Measurements from ENCODE around the gene NCOA6. TPM values are rescaled to one million over a fixed set of nuclear protein-coding genes. Genes with fewer than 3 reads are reported as not detected.

The NCOA6 gene
- total and polyA plus RNA-seq, 2 donors from 2014 or later, result 28.1 to 30.8 TPM

DNA sequence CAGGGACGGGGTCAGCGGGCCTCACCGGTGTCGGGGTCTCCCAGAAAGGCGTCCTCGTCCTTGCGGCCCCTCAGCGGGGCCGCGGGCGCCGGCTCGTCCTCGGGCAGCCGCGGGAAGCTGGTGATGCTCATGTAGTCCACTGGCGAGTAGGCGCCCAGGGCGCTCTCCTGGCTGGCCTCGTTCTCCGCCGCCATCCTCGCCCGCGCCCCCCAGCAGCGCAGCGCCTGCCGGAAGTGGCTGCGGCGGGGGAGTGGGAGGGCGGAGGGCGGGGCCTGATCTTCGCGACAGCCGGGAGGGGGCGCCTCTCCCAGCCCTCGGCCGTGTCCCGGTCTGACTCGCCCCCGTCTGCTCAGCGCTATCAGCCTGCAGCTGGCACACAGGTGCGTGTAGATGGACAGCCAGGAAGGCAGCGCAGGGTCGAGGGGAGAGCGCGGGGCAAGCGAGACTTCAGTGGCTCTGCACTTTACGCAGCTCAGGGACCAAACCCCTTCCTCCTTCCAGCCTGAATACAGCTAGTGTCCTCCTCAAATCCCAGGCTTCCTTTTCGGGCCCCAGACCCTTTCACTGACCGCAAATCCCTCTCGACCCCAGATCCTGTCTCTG, 47.3 kb upstream of the NCOA6 start, which contains the start of gene GGT7:
Gene GGT7 (minus strand): TSS at position 235 of the 603 bp plus-strand sequence. CDS start 41 bp downstream, at position 194.
- DNase-seq, result peak; percentile 84 to 94 (median 89)
- Histone ChIP-seq H3K27me3 (ENCODE audit: control insufficient read depth, insufficient read depth, low read length) (no peaks in the 10 kb centered on the region), H3K36me3 (ENCODE audit: control insufficient read depth in 2 of 3, insufficient read depth in 3 of 3, low read length in 3 of 3) (no peaks in the 10 kb centered on the region), H3K27ac (ENCODE audit: low read depth in 2 of 2, low read length in 2 of 2) (peak within 1 kb of the TSS; percentile 5 to 49), H3K9me3 (ENCODE audit: control insufficient read depth in 2 of 3, insufficient read depth in 1 of 3, low read length in 3 of 3) (no peaks in the 10 kb centered on the region), H3K4me1 (ENCODE audit: control insufficient read depth in 2 of 3, insufficient read depth in 2 of 3, low read depth in 1 of 3, low read length in 3 of 3) (peaks cover 0 to 27% (median 13%) of the 10 kb centered on the region in 3 donors), H3K4me3 (ENCODE audit: low read length in 3 of 3) (peak within 1 kb of the TSS; percentile 74 to 78 (median 77)), H3K9ac (ENCODE audit: low read length in 3 of 3) (peak within 1 kb of the TSS; percentile 54 to 88 (median 76))
- TF ChIP-seq CTCF (IDR thresholded peaks at IDR 0.05; ENCODE audit: borderline replicate concordance, extremely low read depth, insufficient read depth), result peak; percentile 51
- intact Hi-C loops (cut with DNase I), result loop anchor here (5.0 kb wide), 1 partner anchor 85 kb away; the partner anchor contains the start of genes GSS and MYH7B
- no peak for FAIRE-seq

DNA sequence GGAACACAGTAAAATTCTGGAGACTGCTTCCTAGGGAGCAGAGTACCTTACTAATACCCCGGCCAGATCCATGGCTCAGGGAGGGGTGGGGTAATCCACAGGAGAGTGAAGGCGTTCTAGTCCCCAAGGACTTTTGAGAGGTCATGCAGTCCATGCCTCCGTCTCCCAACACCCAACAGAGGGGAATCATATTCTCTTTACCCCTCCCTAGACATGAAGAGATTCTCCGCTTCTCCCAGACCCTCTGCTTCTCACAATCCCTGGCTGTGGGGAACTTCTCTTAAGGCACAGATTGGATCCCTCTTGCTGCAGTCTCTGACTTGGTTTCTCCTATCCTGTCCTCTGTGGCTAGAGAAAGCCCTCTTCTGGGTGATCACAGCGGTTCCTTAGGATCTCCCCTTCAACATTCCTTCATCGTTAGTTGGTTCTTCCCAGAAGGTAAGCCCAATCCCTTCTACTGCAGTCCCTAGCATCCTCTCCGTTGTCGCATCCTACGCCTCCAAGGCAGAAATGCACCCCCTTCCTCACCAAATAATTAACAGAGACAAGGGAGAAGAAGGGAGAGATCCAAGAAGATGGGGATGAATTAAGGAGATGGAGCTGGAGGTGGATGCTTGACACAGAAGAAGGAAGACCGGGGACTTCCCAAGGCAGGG, 46.6 kb upstream of the NCOA6 start:
- Histone ChIP-seq H3K9ac (ENCODE audit: low read length in 3 of 3) (peak overlapping the region; percentile 37 to 76 (median 56)), H3K36me3 (ENCODE audit: control insufficient read depth in 2 of 3, insufficient read depth in 3 of 3, low read length in 3 of 3) (no peaks in the 10 kb centered on the region), H3K9me3 (ENCODE audit: control insufficient read depth in 2 of 3, insufficient read depth in 1 of 3, low read length in 3 of 3) (no peaks in the 10 kb centered on the region), H3K27ac (ENCODE audit: low read depth in 2 of 2, low read length in 2 of 2) (no peak overlapping the region), H3K4me3 (ENCODE audit: low read length in 3 of 3) (peak overlapping the region; percentile 73 to 77 (median 74)), H3K4me1 (ENCODE audit: control insufficient read depth in 2 of 3, insufficient read depth in 2 of 3, low read depth in 1 of 3, low read length in 3 of 3) (peaks cover 0 to 27% (median 13%) of the 10 kb centered on the region in 3 donors), H3K27me3 (ENCODE audit: control insufficient read depth, insufficient read depth, low read length) (no peaks in the 10 kb centered on the region)
- no peak for TF ChIP-seq CTCF (IDR thresholded peaks at IDR 0.05; ENCODE audit: borderline replicate concordance, extremely low read depth, insufficient read depth)
- FAIRE-seq (no peak), DNase-seq (peak in 1 of 5 donors; percentile 17)
- intact Hi-C loops (cut with DNase I), result loop anchor here (5.0 kb wide), 1 partner anchor 85 kb away; the partner anchor contains the start of genes GSS and MYH7B

GRCh38 chr20:34871320-34871926, 46.0 kb upstream of the NCOA6 start:
- H3K27ac ChIP-seq (ENCODE audit: low read depth in 2 of 2, low read length in 2 of 2), result no peak overlapping the region
- intact Hi-C loops (cut with DNase I), result loop anchor here (5.0 kb wide), 1 partner anchor 86 kb away; the partner anchor contains the start of genes GSS and MYH7B
- no peaks in the 10 kb centered on the region for H3K36me3 ChIP-seq (ENCODE audit: control insufficient read depth in 2 of 3, insufficient read depth in 3 of 3, low read length in 3 of 3)
- H3K9me3 ChIP-seq (ENCODE audit: control insufficient read depth in 2 of 3, insufficient read depth in 1 of 3, low read length in 3 of 3), result no peaks in the 10 kb centered on the region
- no peak overlapping the region for H3K9ac ChIP-seq (ENCODE audit: low read length in 3 of 3)
- H3K27me3 ChIP-seq (ENCODE audit: control insufficient read depth, insufficient read depth, low read length), result no peaks in the 10 kb centered on the region
- FAIRE-seq (no peak), DNase-seq (no peak)
- peaks cover 0 to 25% (median 13%) of the 10 kb centered on the region in 3 donors for H3K4me1 ChIP-seq (ENCODE audit: control insufficient read depth in 2 of 3, insufficient read depth in 2 of 3, low read depth in 1 of 3, low read length in 3 of 3)
- H3K4me3 ChIP-seq (ENCODE audit: low read length in 3 of 3), result peak overlapping the region in 2 of 3 donors; percentile 1 to 77
- TF ChIP-seq CTCF (IDR thresholded peaks at IDR 0.05; ENCODE audit: borderline replicate concordance, extremely low read depth, insufficient read depth), result no peak

Measured in kidney (tissue), 14 donors.